HG02938 (cell line): ENCODE data around the gene PCDHA6.
"Not testable (repeated sequence)": the region's sequence is repeated elsewhere in the genome, so short reads cannot be mapped to it uniquely, and the experiment has no call there.

Source experiments
- ATAC-seq: cut with Tn5 transposase; IDR thresholded peaks from one replicate; pipeline ENCODE4 v1.9.1; 2021; ENCODE audit warnings: mild to moderate bottlenecking, moderate library complexity; ENCODE audit not compliant: unreplicated experiment

The PCDHA6 gene

GRCh38 chr5:140855772-140856674 lies 28.3 kb downstream of the PCDHA6 start, which contains the start of gene PCDHA10:
Gene PCDHA10 (plus strand): TSS chr5:140855897. CDS start chr5:140856049, 152 bp downstream.
- ATAC-seq, result no peak

GRCh38 chr5:140857177-140857986 lies 29.6 kb downstream of the PCDHA6 start:
- no peak for ATAC-seq

- ATAC-seq, result no peak
Observed at GRCh38 chr5:140857987-140858240, 30.2 kb downstream of the PCDHA6 start.

- no peak for ATAC-seq
Observed at GRCh38 chr5:140862441-140863295, 34.9 kb downstream of the PCDHA6 start.

- no peak for ATAC-seq
Observed at GRCh38 chr5:140868721-140869554, 41.2 kb downstream of the PCDHA6 start, which contains the start of gene PCDHA11. Gene PCDHA11 (plus strand): TSS chr5:140868957. CDS start chr5:140869104, 147 bp downstream.

GRCh38 chr5:140869555-140869886 lies 41.8 kb downstream of the PCDHA6 start:
- no peak for ATAC-seq

- no peak for ATAC-seq
Observed at GRCh38 chr5:140870221-140871201, 42.8 kb downstream of the PCDHA6 start.

- no peak for ATAC-seq
Observed at GRCh38 chr5:140875085-140876065, 47.6 kb downstream of the PCDHA6 start, which contains the start of gene PCDHA12. Gene PCDHA12 (plus strand): TSS chr5:140875308. CDS start chr5:140875473, 165 bp downstream.

GRCh38 chr5:140876541-140877261 lies 48.9 kb downstream of the PCDHA6 start:
- not testable (repeated sequence) for ATAC-seq

GRCh38 chr5:140877262-140877581 lies 49.5 kb downstream of the PCDHA6 start:
- ATAC-seq, result no peak
